Thyroid gland (tissue), 4 donors: ENCODE results near the gene NXT1.

Source experiments
- CTCF ChIP-seq, 6 experiments: fragments of 200-600 bp in 3 of 6; fragments of 450-650 bp in 3 of 6; sonication (generic) in 3 of 6; IDR thresholded peaks; one replicate each; pipeline ENCODE4 v1.5.1; 2016 to 2019; ENCODE audit warnings: antibody characterized with exemption in 6 of 6, mild to moderate bottlenecking in 2 of 6, inconsistent platforms in 1 of 6, moderate library complexity in 1 of 6
- POLR2A ChIP-seq, 2 donors: fragments of 450-650 bp; IDR thresholded peaks; one replicate each; pipeline ENCODE4 v1.6.1; 2017; ENCODE audit warnings: antibody characterized with exemption in 2 of 2, mild to moderate bottlenecking in 2 of 2, moderate library complexity in 1 of 2

- no peak for TF ChIP-seq CTCF (IDR thresholded peaks at IDR 0.05)
- TF ChIP-seq POLR2A (IDR thresholded peaks at IDR 0.05): no peak
Measured at GRCh38 chr20:23368316-23369071, 17.9 kb downstream of the NXT1 start.
